SK-N-SH (cell line): ENCODE results near the gene CLEC3A.

Experiments used
- CTCF ChIP-seq: fragments of 200-600 bp; sonication (generic); IDR thresholded peaks from 2 replicates; pipeline ENCODE4 v1.6.1; 2017; ENCODE audit warnings: antibody characterized with exemption, mild to moderate bottlenecking, moderate library complexity
- MAX ChIP-seq: IDR thresholded peaks from 2 replicates; pipeline ENCODE4 v1.4.0; 2012; ENCODE audit warnings: low read depth
- POLR2AphosphoS5 ChIP-seq: IDR thresholded peaks from 2 replicates; pipeline ENCODE4 v1.6.1; 2012; ENCODE audit warnings: low read depth, low read length
- RAD21 ChIP-seq: IDR thresholded peaks from 2 replicates; pipeline ENCODE4 v1.6.1; 2012; ENCODE audit warnings: mild to moderate bottlenecking, low read length
- REST ChIP-seq: IDR thresholded peaks from 2 replicates; pipeline ENCODE4 v1.6.1; 2012; ENCODE audit warnings: mild to moderate bottlenecking, low read depth, low read length, moderate library complexity
- USF2 ChIP-seq: fragments of 150-350 bp; IDR thresholded peaks from 2 replicates; pipeline ENCODE4 v1.6.1; 2017; ENCODE audit warnings: antibody characterized with exemption, low read length, low read depth, borderline replicate concordance
- YY1 ChIP-seq: IDR thresholded peaks from 2 replicates; pipeline ENCODE4 v1.4.0; 2012; ENCODE audit warnings: low read depth, mild to moderate bottlenecking

GRCh38 chr16:77989846-77990245 lies 32.5 kb upstream of the CLEC3A start:
- TF ChIP-seq CTCF (no peak), RAD21 (no peak), POLR2AphosphoS5 (no peak), USF2 (no peak), REST (no peak), YY1 (no peak), MAX (no peak)
